Caco-2 (cell line): ENCODE data around the gene RTL10. TPM values are rescaled to one million over a fixed set of nuclear protein-coding genes. Genes with fewer than 3 reads are reported as not detected.

Experiments used
- BruUV-seq: library from RNA; stranded (reverse); fragments of 400-500 nt; replicated peaks from 2 replicates; lab custom pipeline; 2021; lab: Mats Ljungman, UMichigan
- CTCF ChIA-PET: fragments of 300-600 bp; sonication (Branson Sonifier 250); formaldehyde crosslinking; loops from one replicate; lab custom pipeline; 2022; ENCODE audit warnings: antibody characterized with exemption; lab: Charles Lee
- POLR2A ChIA-PET: fragments of 300-600 bp; sonication (Branson Sonifier 250); formaldehyde crosslinking; loops from one replicate; lab custom pipeline; 2022; ENCODE audit warnings: antibody characterized with exemption; lab: Charles Lee
- DNase-seq, 2 experiments: peaks; one replicate each; pipeline versions ENCODE4 v3.0.0 to v3.0.0-alpha.2; 2020 to 2022
- H3K27me3 ChIP-seq: replicated peaks from 2 replicates; pipeline ENCODE4 v1.6.0; 2011; ENCODE audit warnings: low read length; ENCODE audit not compliant: control insufficient read depth, insufficient read depth
- H3K36me3 ChIP-seq: 2 replicates; pipeline ENCODE4 v1.5.1; 2011; ENCODE audit warnings: low read length; ENCODE audit not compliant: control insufficient read depth, insufficient read depth
- H3K4me1 ChIP-seq: fragments of 250-450 bp; sonication (Bioruptor Pico); 2 replicates; pipeline ENCODE4 v1.5.1; 2020; ENCODE audit warnings: mild to moderate bottlenecking
- H3K4me3 ChIP-seq: 2 replicates; pipeline ENCODE4 v1.5.1; 2011; ENCODE audit warnings: low read depth, mild to moderate bottlenecking, control low read depth, low read length
- H3K9me3 ChIP-seq: fragments of 250-450 bp; sonication (Bioruptor Pico); 2 replicates; pipeline ENCODE4 v1.5.1; 2020; ENCODE audit warnings: mild to moderate bottlenecking, moderate library complexity
- H3K27ac Mint-ChIP-seq: one replicate; pipeline ENCODE4 v1.8.0; 2022; ENCODE audit warnings: mixed read lengths; ENCODE audit not compliant: unreplicated experiment
- H3K27me3 Mint-ChIP-seq: one replicate; pipeline ENCODE4 v1.8.0; 2022; ENCODE audit warnings: mixed read lengths; ENCODE audit not compliant: insufficient read depth, unreplicated experiment
- H3K36me3 Mint-ChIP-seq: one replicate; pipeline ENCODE4 v1.8.0; 2022; ENCODE audit warnings: mild to moderate bottlenecking, mixed read lengths; ENCODE audit not compliant: insufficient read depth, unreplicated experiment
- H3K4me1 Mint-ChIP-seq: one replicate; pipeline ENCODE4 v1.8.0; 2022; ENCODE audit warnings: low read depth, mixed read lengths; ENCODE audit not compliant: unreplicated experiment
- H3K4me3 Mint-ChIP-seq: one replicate; pipeline ENCODE4 v1.8.0; 2022; ENCODE audit warnings: mild to moderate bottlenecking, moderate library complexity, mixed read lengths; ENCODE audit not compliant: unreplicated experiment
- H3K9me3 Mint-ChIP-seq: one replicate; pipeline ENCODE4 v1.8.0; 2022; ENCODE audit warnings: mixed read lengths; ENCODE audit not compliant: unreplicated experiment
- CTCF ChIP-seq, 2 experiments: fragments of 200-600 bp in 1 of 2; IDR thresholded peaks; 1 replicate in 1 of 2; 2 replicates in 1 of 2; pipeline versions ENCODE4 v1.5.1 to v1.8.0; 2011 to 2022; ENCODE audit warnings: antibody characterized with exemption in 1 of 2, control low read depth in 1 of 2, inconsistent platforms in 1 of 2, low read depth in 1 of 2, low read length in 1 of 2, mild to moderate bottlenecking in 1 of 2, moderate library complexity in 1 of 2; ENCODE audit not compliant: insufficient read depth in 1 of 2, severe bottlenecking in 1 of 2, unreplicated experiment in 1 of 2
- intact Hi-C: fragments of 100-400 bp; cut with micrococcal nuclease; formaldehyde crosslinking; loops from one replicate; pipeline ENCODE4 v1.10.0; 2022; ENCODE audit not compliant: unreplicated experiment
- total RNA-seq: library from RNA; stranded (reverse); gene quantifications from 2 replicates; pipeline ENCODE4 v1.2.3, GENCODE V29; 2022

Gene RTL10
- total RNA-seq, 1 experiment from 2014 or later = 27.5 TPM

DNA sequence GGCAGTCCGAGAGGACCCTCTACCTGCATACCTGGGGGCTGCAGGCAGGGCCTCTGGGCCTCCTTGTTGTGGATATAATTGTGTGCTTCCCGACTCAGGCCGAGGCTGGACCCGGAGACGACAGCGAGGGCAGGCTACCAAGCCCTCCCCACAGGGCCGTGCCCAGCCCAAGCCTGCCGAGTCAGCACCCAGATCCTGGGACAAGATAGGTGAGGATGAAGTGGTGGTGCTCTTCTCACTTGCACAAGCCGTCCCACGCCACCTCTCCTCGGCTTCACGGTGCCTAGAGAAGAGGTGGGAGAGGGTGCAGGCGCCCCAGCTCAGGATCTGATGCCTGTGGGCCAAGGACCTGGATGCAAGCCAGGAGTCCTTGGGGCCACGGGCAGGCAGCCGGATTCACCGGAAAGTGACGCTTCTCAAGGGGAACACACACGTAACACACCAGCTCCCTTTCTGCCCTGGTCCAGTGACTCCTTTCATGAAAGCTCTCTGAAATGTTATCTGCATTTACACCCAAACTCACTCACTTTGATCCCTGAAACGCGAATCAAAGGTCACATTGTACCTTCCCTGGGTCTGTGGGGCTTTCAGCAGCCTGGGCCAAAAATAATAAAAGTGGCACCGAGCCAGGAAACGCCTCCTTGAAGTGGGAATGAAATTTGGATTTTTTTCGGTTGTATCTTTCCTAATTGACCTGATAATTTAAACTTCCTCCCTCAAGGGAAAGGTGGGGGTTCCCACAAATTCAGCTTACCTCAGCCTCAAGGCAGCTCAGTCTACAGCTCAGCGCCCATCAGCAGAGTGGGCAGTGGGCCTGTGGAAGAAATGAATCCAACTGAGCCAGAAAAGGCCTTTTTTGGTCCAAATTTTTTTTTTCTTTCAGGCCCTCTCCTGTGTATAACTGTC, 1.1 kb upstream of the RTL10 start:
- intact Hi-C loops = loop anchor here (2.0 kb wide), 2 partner anchors 25 to 125 kb away; no protein-coding TSS in a partner anchor
- H3K27ac Mint-ChIP-seq = peak overlapping the region; percentile 87
- H3K36me3 ChIP-seq = peaks cover 6% of the 10 kb centered on the region
- H3K4me3 ChIP-seq = peak overlapping the region; percentile 87
- peaks cover 30% of the 10 kb centered on the region for H3K4me1 ChIP-seq
- H3K9me3 ChIP-seq = no peaks in the 10 kb centered on the region
- no peaks in the 10 kb centered on the region for H3K27me3 Mint-ChIP-seq
- ChIA-PET POLR2A (interaction anchor here (1.5 kb wide), 1 partner anchor 25 kb away, joined by 5 read pairs; no protein-coding TSS in a partner anchor), CTCF (interaction anchor here (0.6 to 1.4 kb wide), 2 partner anchors 54 to 194 kb away, joined by 3 to 6 read pairs; no protein-coding TSS in a partner anchor)
- no TSS peak for BruUV-seq
- DNase-seq = peak; percentile 47 to 51
- no peaks in the 10 kb centered on the region for H3K27me3 ChIP-seq
- peaks cover 28% of the 10 kb centered on the region for H3K36me3 Mint-ChIP-seq
- no peak for TF ChIP-seq CTCF (IDR thresholded peaks at IDR 0.05; ENCODE audit: insufficient read depth in 1 of 2, low read depth in 1 of 2, low read length in 1 of 2, severe bottlenecking in 1 of 2, unreplicated experiment in 1 of 2)
- no peaks in the 10 kb centered on the region for H3K9me3 Mint-ChIP-seq
- H3K4me3 Mint-ChIP-seq = peak overlapping the region; percentile 95
- H3K4me1 Mint-ChIP-seq = peaks cover 21% of the 10 kb centered on the region

DNA sequence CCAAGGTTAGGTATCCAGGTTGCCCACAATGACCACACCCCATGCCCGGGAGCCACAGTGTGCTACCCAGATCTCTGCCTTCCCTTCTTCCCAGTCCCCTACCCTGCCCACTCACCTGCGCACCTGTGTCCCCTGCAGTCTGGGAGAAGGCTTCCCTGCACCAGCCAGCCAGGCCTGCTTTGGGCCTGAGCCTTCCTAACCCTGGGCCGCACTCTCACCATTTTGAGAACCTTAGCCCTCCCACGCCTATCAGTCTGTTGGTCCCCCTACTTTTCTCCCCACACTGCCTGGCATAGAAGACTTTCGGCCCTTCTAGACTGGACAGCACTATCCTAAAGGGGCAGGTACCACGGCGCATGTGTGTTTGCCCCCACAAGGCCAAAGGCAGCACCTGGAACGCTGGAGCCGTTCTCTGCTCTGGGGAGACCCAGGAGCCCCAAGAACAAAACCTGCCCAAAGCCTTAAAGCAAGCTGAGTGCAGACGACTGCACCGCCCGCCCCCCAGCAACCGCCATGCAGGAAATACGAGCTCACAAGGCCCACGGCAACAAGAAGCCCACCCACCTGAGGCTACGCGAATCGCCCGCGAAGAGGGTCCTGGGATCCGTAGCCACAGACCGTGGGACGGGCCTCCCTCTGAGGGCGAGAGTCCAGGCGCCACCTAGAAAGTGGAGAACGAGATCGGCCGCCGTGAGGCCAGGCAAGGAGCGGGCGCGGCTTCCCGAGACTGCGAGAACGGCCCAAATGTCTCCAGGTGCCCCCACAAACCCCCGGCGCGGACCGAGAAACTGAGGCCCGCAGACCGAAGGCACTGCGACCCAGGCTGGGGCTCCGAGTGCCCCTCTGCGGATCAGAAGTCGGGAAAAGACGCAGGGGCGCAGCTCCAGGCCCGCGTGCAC, 546 bp downstream of the RTL10 start:
- DNase-seq = peak in 1 of 2 experiments; percentile 32
- Mint-ChIP-seq H3K36me3 (peaks cover 42% of the 10 kb centered on the region), H3K27ac (peak overlapping the region; percentile 87), H3K27me3 (no peaks in the 10 kb centered on the region), H3K9me3 (no peaks in the 10 kb centered on the region), H3K4me3 (peak overlapping the region; percentile 95), H3K4me1 (peaks cover 33% of the 10 kb centered on the region)
- no peak for TF ChIP-seq CTCF (IDR thresholded peaks at IDR 0.05; ENCODE audit: insufficient read depth in 1 of 2, low read depth in 1 of 2, low read length in 1 of 2, severe bottlenecking in 1 of 2, unreplicated experiment in 1 of 2)
- Histone ChIP-seq H3K4me3 (peak overlapping the region; percentile 87), H3K9me3 (no peaks in the 10 kb centered on the region), H3K27me3 (no peaks in the 10 kb centered on the region), H3K36me3 (peaks cover 6% of the 10 kb centered on the region), H3K4me1 (peaks cover 44% of the 10 kb centered on the region)
- intact Hi-C loops = loop anchor here (2.0 kb wide), 2 partner anchors 27 to 123 kb away; no protein-coding TSS in a partner anchor
- POLR2A ChIA-PET = interaction anchor here (1.4 kb wide), 1 partner anchor 21 kb away, joined by 8 read pairs; no protein-coding TSS in a partner anchor
- CTCF ChIA-PET = interaction anchor here (0.7 to 1.1 kb wide), 4 partner anchors 56 to 130 kb away, joined by 3 to 5 read pairs (median 3); partner anchors contain the start of gene GP1BB
- BruUV-seq = TSS peak; percentile 36
